ENCODE data around the gene SPIRE1. TPM values are rescaled to one million over a fixed set of nuclear protein-coding genes. Genes with fewer than 3 reads are reported as not detected.

SPIRE1 gene
- total RNA-seq, 1 experiment from 2014 or later, result 16.6 TPM

GRCh38 chr18:12631831-12632477 is 26.0 kb downstream of the SPIRE1 start:
- Histone ChIP-seq H3K18ac (ENCODE audit: insufficient read length, low read depth, low read length) (no peak overlapping the region), H3K9ac (ENCODE audit: extremely low read depth, insufficient read length, low read length) (no peak overlapping the region), H2BK120ac (ENCODE audit: low read depth, low read length, poor library complexity, severe bottlenecking) (no peak overlapping the region), H3K56ac (ENCODE audit: insufficient read length, low read depth, low read length) (no peak overlapping the region), H3K79me1 (ENCODE audit: insufficient read depth, low read depth, low read length, poor library complexity, severe bottlenecking) (peaks cover 3% of the 10 kb centered on the region), H3K79me2 (ENCODE audit: insufficient read depth, low read length) (no peaks in the 10 kb centered on the region), H2BK20ac (ENCODE audit: low read depth, low read length, poor library complexity, severe bottlenecking) (no peak overlapping the region), H3K27ac (ENCODE audit: insufficient read length, low read depth, low read length) (no peak overlapping the region), H2BK5ac (ENCODE audit: insufficient read length, low read length) (no peak overlapping the region), H2AFZ (ENCODE audit: low read length) (no peak overlapping the region), H3K4me1 (ENCODE audit: insufficient read depth, low read length) (no peaks in the 10 kb centered on the region), H3K23ac (ENCODE audit: insufficient read length, low read depth, low read length) (no peak overlapping the region), H3K23me2 (ENCODE audit: insufficient read length, low read depth, low read length, poor library complexity, severe bottlenecking) (no peaks in the 10 kb centered on the region), H4K91ac (ENCODE audit: insufficient read length, low read depth, low read length) (no peak overlapping the region), H3K9me3 (ENCODE audit: control insufficient read depth, low read depth, low read length) (no peaks in the 10 kb centered on the region), H3K4me2 (ENCODE audit: insufficient read depth, insufficient read length, low read length) (no peak overlapping the region), H3T11ph (ENCODE audit: low read length) (no peak overlapping the region), H4K5ac (ENCODE audit: insufficient read length, low read depth, low read length) (no peak overlapping the region), H2AK5ac (ENCODE audit: insufficient read length, low read length) (no peak overlapping the region), H4K20me1 (ENCODE audit: control insufficient read depth, insufficient read depth, insufficient read length) (no peaks in the 10 kb centered on the region), H3K4ac (ENCODE audit: low read depth, low read length) (no peak overlapping the region), H2BK12ac (ENCODE audit: insufficient read length, low read depth, low read length) (no peak overlapping the region), H4K8ac (replicated peaks; ENCODE audit: insufficient read length, low read depth, low read length) (no peak overlapping the region), H2BK15ac (ENCODE audit: low read depth, low read length) (no peak overlapping the region), H3K27me3 (ENCODE audit: insufficient read depth, low read length) (no peaks in the 10 kb centered on the region), H3K14ac (ENCODE audit: insufficient read depth, low read length) (no peak overlapping the region)
- peak overlapping the region; percentile 8 to 35 (median 32); a peak in 4 of 7 replicates for H3K27ac Mint-ChIP-seq
- WGBS (ENCODE audit: extremely low coverage, insufficient read length, low lambda C conversion rate), result no CpG with 5 or more reads among the region's 6 CpGs
- H3K9me3 Mint-ChIP-seq, result peaks cover 0 to 3% of the 10 kb centered on the region in 2 experiments; a peak in 3 of 5 replicates
- peaks cover 0 to 8% (median 5%) of the 10 kb centered on the region in 3 experiments; a peak in 4 of 7 replicates for H3K36me3 Mint-ChIP-seq (ENCODE audit: insufficient read depth in 1 of 3, low read depth in 3 of 3)
- peaks cover 0 to 6% of the 10 kb centered on the region in 2 experiments; a peak in 2 of 4 replicates for H3K4me1 Mint-ChIP-seq
- TF ChIP-seq CTCF (conservative IDR thresholded peaks at IDR 0.05), result no peak
- H3K27me3 Mint-ChIP-seq (ENCODE audit: low read depth), result no peaks in the 10 kb centered on the region
- H3K4me3 Mint-ChIP-seq, result no peak overlapping the region
- DNase-seq, result no peak

Measured in H9 (cell line).